GM15510 (cell line): ENCODE data around the gene CCDC116.

Source experiments
- POLR2A ChIP-seq: IDR thresholded peaks from 3 replicates; pipeline ENCODE4 v1.6.1; 2011; ENCODE audit warnings: borderline replicate concordance; ENCODE audit not compliant: insufficient read length; ENCODE audit errors: extremely low read depth

Gene CCDC116

GRCh38 chr22:21681566-21682370 is 49.2 kb downstream of the CCDC116 start:
- no peak for TF ChIP-seq POLR2A

DNA sequence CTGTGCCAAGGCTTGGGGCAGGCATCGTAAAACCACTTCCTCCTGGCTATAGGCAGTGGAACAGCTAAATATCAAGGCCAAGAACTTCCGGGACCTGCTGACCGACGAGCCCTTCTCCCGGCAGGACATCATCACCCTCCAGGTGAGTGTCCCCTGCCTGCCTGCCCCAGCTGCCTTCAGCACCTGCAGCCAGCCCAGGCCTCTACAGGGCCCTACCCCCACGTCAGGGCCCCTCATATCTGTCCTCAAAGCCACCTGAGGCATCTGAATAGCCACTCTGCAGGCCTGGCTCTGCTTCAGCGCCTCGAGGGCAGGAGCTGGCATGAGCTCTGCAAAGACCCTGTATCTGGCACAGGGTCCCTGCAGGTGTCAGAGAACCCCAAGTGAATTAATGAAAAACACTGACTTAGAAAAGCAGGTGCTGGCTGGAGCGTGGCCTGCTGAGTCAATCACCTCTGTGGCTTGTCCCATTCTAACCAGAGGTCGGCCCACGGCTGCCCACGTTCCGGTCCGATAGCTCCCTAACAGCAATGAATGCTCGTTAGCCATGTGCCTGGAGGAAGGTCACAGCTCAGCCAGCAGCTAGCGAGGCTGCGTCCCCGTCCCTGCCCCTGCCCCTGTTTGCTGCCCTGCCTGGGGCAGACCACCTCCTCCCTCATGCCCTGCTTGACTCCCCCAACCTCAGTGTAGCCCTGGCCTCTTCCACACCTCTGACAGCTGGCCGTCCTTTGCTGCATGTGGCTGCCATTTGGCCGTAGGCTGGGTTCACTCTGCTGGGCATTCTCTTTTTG is 50.0 kb downstream of the CCDC116 start:
- no peak for TF ChIP-seq POLR2A

DNA sequence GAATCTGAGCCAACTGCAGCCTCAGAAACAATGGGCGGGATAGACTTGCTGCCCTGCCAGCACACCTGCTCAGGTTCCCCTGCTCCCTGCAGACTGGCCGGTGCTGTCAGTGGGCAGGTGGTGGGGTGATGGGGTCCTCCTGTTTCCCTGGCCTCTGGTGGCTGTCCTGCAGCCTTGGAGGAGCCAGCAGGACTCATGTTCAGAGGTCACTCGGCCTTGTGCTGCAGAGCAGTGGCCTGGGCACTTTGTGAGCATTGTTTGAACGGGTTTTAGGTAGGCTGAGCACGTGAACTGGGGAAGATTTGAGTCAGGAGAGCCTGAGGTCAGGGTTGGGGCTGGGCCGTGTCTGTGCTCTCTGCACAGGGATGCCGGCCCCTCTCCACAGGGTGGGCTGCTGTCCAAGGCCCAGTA is 50.8 kb downstream of the CCDC116 start:
- no peak for TF ChIP-seq POLR2A

DNA sequence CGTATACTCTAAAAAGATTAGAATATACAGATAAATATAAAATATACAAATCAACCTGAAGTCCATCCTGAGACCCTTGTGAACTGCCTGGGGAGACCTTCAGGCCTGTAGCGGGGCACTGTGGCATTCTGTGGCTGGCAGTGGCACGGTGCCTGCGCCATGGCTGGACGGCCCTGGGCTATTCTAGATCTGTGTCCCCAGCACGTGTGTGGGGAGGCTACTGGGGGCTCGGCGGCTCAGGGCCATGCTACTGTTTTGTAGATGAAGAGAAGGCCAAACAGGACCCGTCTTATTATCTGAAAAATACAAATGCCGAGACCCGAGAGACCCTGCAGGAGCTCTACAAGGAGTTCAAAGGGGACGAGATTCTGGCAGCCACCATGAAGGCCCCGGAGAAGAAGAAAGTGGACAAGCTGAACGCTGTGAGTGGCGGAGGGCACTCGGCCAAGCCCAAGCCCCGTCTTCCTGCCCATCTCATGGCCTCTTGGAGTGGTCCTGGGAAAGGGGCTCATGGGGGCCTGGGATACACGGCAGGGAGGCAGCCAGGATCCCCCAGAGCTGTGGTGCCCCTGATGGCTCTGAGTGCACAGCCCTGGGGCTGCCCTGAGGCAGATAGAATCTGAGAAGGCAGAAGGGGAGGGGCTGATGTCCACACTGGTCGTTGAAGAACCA is 52.1 kb downstream of the CCDC116 start:
- TF ChIP-seq POLR2A, result no peak

- no peak for TF ChIP-seq POLR2A
Measured at GRCh38 chr22:21685164-21685513, 52.6 kb downstream of the CCDC116 start.

DNA sequence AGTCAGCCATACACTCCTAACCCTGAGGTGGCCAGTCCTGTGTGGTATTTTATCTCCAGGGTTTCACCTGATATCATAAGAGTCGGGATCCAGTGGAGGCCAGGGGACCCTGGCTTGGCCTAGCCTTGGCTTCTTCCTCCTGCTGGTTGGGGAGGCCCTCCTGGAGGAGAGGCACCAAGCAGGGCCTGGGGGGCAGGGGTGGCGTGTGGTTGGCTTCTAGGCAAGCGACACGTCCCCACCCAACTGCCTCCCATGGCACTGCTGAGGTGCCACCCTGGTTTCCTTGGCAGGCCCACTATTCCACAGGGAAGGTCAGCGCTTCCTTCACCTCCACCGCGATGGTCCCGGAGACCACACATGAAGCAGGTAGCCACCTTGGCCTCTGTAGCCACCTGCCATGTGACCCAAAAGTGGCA is 53.6 kb downstream of the CCDC116 start:
- TF ChIP-seq POLR2A, result no peak
